Activated naive CD8-positive, alpha-beta T cell (primary cell): ENCODE results near the gene ADGRF1.
"Not testable (repeated sequence)": the region's sequence is repeated elsewhere in the genome, so short reads cannot be mapped to it uniquely, and the experiment has no call there.

ENCODE experiments used
- H3K27ac Mint-ChIP-seq: one replicate; pipeline ENCODE4 v1.8.0; 2021; ENCODE audit warnings: mixed read lengths
- H3K27me3 Mint-ChIP-seq: one replicate; pipeline ENCODE4 v1.8.0; 2021; ENCODE audit warnings: mixed read lengths
- H3K36me3 Mint-ChIP-seq: one replicate; pipeline ENCODE4 v1.8.0; 2021; ENCODE audit warnings: mixed read lengths
- H3K4me1 Mint-ChIP-seq: one replicate; pipeline ENCODE4 v1.8.0; 2021; ENCODE audit warnings: low read depth, mixed read lengths
- H3K4me3 Mint-ChIP-seq: one replicate; pipeline ENCODE4 v1.8.0; 2021; ENCODE audit warnings: mild to moderate bottlenecking, mixed read lengths
- H3K9me3 Mint-ChIP-seq: one replicate; pipeline ENCODE4 v1.8.0; 2021; ENCODE audit warnings: low read depth, mixed read lengths

The ADGRF1 gene

DNA sequence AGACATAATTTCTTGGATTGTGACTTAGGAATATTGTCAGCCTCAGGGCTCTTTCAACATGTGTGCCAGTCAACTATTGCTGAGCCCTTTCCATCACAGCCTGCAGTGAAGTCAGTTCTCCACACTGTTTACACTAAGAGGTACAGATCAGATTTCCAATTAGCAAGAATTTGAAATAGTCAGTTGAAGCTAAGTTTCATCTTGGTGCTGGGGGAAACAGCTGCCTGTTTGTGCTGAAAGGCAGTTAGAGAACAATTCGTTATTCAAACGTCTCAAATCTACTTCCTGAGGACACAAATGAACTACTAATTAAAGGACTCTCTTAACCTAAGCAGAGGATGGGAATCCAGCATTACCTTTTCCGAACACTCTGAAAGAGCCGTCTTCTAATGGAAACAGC lies 25.9 kb downstream of the ADGRF1 start:
- no peak overlapping the region for H3K4me3 Mint-ChIP-seq
- no peak overlapping the region for H3K27ac Mint-ChIP-seq
- H3K27me3 Mint-ChIP-seq: peaks cover 4% of the 10 kb centered on the region
- H3K9me3 Mint-ChIP-seq: no peaks in the 10 kb centered on the region
- H3K4me1 Mint-ChIP-seq: no peaks in the 10 kb centered on the region
- no peaks in the 10 kb centered on the region for H3K36me3 Mint-ChIP-seq

DNA sequence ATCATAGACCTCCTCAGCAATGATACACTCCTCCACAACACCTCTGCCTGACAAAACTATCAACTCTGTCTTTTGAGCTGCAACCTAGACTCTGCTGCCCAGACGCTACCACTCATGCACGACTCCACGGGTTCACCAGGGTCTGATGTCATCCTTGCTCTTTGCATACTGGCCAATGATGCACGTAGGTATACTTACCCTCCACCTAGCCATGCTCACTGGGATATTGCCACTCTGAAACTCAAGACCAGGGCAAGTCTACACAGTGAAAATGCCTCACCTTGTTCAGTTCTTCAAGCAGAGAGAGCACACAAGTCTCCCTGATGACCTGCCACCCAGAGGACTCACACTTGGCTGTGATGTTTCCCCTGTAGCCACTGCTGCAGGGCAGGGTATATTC lies 27.7 kb downstream of the ADGRF1 start:
- H3K27ac Mint-ChIP-seq: no peak overlapping the region
- peaks cover 4% of the 10 kb centered on the region for H3K27me3 Mint-ChIP-seq
- H3K36me3 Mint-ChIP-seq: no peaks in the 10 kb centered on the region
- no peak overlapping the region for H3K4me3 Mint-ChIP-seq
- H3K9me3 Mint-ChIP-seq: no peaks in the 10 kb centered on the region
- no peaks in the 10 kb centered on the region for H3K4me1 Mint-ChIP-seq

DNA sequence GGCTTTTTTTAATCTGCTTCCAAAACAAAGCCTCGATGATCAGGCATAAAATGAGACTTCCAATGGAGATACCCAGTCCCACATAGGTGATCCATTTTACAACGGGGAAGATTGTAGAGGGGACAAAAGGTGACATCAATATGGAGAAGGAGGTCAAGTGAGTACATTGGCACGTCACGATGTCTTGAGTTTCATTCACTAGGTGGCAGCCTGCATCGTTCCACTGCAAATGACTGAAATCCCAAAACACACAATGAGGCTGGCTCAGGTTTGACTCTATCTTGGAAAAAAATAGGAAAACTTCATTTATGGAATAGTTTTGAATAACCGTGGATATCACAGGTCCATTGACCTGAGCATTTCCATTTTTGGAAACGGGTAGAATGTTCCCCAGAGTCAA lies 32.5 kb downstream of the ADGRF1 start:
- Mint-ChIP-seq H3K4me1 (no peaks in the 10 kb centered on the region), H3K36me3 (no peaks in the 10 kb centered on the region), H3K4me3 (no peak overlapping the region), H3K27me3 (no peaks in the 10 kb centered on the region), H3K9me3 (no peaks in the 10 kb centered on the region), H3K27ac (no peak overlapping the region)

DNA sequence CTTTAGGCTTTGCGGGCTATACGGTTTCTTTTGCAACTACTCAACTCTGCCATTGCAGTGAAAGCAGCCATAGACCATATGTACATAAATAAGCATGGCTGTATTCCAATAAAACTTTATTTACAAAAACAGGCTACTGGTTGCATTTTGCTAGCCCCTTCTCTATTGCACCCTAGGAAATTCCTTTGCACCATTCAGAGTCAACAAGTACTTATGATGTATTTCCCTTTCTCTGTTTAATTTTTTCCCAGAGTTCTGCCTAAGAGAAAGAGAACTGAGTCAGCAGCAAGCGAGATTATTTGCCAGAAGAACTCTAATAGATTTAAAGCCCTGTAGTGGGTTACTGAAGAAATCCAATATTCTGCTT lies 33.8 kb downstream of the ADGRF1 start:
- no peak overlapping the region for H3K4me3 Mint-ChIP-seq
- no peak overlapping the region for H3K27ac Mint-ChIP-seq
- no peaks in the 10 kb centered on the region for H3K4me1 Mint-ChIP-seq
- H3K27me3 Mint-ChIP-seq: peaks cover 1% of the 10 kb centered on the region
- H3K36me3 Mint-ChIP-seq: no peaks in the 10 kb centered on the region
- no peaks in the 10 kb centered on the region for H3K9me3 Mint-ChIP-seq

DNA sequence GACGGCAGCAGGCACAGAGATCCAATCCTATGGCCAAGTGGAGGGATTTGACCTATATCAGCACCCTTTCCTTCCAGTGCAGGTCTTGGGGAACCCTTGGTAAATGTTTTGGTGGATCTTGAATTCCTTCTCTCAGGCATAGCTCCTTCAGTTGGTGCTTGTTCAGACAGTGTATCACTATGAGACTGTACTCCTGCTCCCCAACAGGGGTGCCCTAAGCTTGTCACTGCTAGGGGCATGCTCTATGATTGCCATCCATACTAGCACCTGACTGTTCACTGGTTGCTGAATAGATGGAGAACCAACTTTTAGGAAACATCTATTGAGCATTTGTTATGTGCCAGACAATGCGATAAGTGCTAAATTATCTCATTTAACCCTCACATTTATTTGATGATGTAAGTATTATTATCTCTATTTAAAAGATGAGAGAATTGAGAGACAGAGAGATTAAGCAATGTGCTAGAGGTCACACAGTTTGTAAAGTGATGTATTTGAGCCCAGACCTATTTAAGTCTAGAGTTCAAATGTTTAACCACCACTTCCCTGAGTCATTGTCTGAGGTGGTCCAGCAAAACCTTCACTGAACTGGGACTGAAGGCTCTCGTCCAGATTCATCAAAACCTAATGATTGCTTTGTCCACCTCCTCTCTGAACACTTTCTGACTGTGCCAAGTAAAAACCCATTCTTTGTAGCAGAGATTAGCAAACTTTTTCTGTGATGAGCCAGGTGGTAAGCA lies 34.3 kb downstream of the ADGRF1 start:
- Mint-ChIP-seq H3K36me3 (no peaks in the 10 kb centered on the region), H3K4me3 (no peak overlapping the region), H3K9me3 (no peaks in the 10 kb centered on the region), H3K4me1 (no peaks in the 10 kb centered on the region), H3K27me3 (peaks cover 1% of the 10 kb centered on the region), H3K27ac (no peak overlapping the region)

DNA sequence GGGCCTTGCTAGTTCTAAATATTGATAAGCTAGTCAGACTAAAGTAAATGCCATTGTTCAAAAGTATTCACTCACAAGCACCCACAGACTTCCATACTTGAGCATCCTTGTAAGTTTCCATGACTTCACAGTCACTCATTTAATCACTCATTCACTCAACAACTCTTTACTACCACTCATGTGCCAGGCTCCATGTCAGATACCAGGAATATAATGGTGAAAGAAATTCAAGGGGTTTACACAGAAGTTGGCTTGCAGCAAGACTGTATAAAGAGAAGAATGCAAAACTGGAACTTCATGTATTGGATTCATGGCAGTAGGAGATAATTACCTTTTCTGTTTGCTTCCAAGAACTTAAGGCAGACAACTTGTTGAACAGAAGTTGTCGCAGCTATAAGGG lies 36.6 kb downstream of the ADGRF1 start:
- no peaks in the 10 kb centered on the region for H3K36me3 Mint-ChIP-seq
- H3K27me3 Mint-ChIP-seq: peaks cover 1% of the 10 kb centered on the region
- H3K9me3 Mint-ChIP-seq: no peaks in the 10 kb centered on the region
- no peak overlapping the region for H3K4me3 Mint-ChIP-seq
- no peak overlapping the region for H3K27ac Mint-ChIP-seq
- H3K4me1 Mint-ChIP-seq: no peaks in the 10 kb centered on the region

DNA sequence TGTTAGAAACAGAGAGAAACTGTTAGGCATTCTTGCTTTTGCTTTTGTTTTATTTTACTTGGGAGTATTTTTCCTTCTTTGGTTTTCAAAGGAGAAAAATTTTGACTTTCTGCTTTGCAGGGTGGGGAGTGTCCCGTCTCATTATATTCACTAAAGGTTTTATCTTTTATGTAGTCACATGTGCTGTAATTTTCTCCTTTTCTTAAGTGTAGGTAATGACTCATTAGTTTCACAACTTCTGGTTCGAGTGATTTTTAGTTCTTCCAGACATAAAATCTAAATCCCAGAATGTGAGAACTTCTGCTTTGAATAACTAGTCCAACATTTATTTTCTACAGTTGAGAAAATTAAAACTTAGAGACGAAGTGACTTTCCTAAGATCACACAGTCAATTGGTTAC lies 37.7 kb downstream of the ADGRF1 start:
- no peak overlapping the region for H3K27ac Mint-ChIP-seq
- no peaks in the 10 kb centered on the region for H3K9me3 Mint-ChIP-seq
- no peaks in the 10 kb centered on the region for H3K4me1 Mint-ChIP-seq
- no peaks in the 10 kb centered on the region for H3K36me3 Mint-ChIP-seq
- peaks cover 1% of the 10 kb centered on the region for H3K27me3 Mint-ChIP-seq
- H3K4me3 Mint-ChIP-seq: no peak overlapping the region

DNA sequence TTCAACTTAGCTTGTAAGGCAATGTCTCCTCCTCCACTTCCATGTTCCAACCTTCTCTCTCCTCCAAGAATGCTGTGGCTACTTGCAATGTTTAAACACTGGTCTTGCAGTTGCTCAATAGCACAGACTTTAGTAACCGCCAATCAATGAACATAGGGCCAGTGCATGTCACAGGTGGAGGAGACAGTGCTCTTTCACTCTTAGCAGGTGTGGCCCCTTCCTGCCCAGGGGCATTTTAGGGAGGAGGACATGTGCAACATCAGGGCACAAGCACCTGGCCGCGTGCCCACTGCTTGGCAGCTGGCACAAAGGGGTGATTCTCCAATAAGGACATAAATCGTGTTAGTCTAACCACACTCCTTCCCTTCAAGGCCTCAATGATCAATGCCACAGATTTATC lies 41.3 kb downstream of the ADGRF1 start:
- H3K4me3 Mint-ChIP-seq: no peak overlapping the region
- no peaks in the 10 kb centered on the region for H3K4me1 Mint-ChIP-seq
- peaks cover 10% of the 10 kb centered on the region for H3K27me3 Mint-ChIP-seq
- H3K9me3 Mint-ChIP-seq: no peaks in the 10 kb centered on the region
- H3K36me3 Mint-ChIP-seq: no peaks in the 10 kb centered on the region
- no peak overlapping the region for H3K27ac Mint-ChIP-seq

DNA sequence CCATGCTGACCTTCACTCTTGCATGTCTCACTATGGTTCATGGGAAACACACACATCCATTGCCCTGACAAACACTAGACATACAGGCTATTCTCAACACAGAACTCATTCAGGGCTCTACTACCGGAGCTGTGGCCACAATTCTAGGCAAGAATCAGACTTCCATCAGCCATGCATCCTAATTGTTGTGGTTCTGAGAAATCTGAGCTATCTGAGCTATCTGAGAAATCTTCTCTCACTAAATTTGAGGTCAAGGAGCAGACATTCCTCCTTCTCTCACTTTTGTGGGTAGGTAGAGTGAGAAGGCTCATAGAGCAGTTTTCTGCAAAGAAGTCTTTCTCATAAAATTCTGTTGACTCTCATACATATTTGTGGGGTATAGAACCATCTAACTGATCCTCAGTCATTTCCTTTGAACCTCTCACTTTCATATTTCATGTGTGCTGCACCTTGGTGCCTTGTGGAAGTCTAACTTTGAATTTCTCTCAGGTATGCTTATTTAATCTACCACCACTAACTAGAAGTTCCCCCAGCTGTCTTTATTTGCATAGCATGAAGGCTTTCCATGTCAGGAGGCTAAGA lies 43.6 kb downstream of the ADGRF1 start:
- Mint-ChIP-seq H3K4me1 (no peaks in the 10 kb centered on the region), H3K36me3 (no peaks in the 10 kb centered on the region), H3K27me3 (peaks cover 9% of the 10 kb centered on the region), H3K4me3 (no peak overlapping the region), H3K27ac (no peak overlapping the region), H3K9me3 (no peaks in the 10 kb centered on the region)

DNA sequence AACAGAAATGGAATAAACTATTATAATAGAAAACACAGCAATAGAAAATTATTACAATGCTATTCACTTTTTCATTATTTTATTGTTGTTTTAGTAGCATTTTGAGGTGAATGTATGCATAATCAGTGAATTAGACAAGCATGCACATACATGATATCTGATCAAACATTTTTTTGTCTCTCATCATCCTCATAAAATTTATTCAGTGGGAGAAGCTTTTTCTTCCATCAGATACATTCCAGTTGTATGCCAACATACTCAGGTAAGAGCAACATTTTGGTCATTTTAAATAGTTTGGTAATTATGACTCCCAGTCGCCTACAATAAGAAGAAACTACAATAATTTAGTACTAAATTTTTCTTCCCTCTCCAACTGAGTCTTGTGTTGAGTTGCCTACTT lies 44.5 kb downstream of the ADGRF1 start:
- Mint-ChIP-seq H3K4me1 (no peaks in the 10 kb centered on the region), H3K36me3 (no peaks in the 10 kb centered on the region), H3K9me3 (no peaks in the 10 kb centered on the region), H3K4me3 (no peak overlapping the region), H3K27ac (no peak overlapping the region), H3K27me3 (peaks cover 12% of the 10 kb centered on the region)

DNA sequence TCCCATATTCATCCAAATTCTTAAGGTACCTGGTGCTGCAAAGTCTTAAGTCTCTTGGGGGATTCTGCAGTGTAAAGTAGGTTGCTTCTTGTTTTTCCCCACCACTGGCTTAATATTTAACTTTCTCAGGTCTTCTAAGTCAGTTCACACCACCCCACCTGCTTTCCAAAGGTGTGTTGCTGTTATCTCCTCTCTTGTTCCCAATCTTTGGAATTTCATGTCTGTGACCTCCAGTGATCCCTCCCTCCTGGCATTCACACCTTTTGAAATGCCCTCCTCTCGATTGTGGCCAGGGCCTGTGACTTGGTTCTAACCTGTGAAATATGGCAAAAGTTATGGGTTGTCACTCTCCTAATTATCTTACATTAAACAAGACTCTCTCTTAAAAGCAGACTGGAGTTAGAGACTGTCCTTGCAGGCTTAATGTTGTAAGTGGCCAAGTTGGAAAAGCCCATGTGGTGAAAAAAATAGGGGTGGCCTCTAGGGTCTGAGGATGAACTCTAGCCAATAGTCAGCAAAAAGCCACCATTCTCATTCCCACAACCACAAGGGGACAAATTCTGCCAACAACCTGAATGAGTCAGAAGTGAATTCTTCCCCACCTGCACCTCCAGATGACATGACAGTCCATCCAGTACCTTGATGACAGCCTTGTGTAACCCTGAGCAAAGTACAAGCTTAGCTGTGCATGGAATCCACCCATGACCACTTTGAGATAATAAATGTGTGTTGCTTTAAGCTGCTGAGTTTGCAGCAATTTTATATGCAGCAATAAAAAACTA lies 45.1 kb downstream of the ADGRF1 start:
- H3K36me3 Mint-ChIP-seq: no peaks in the 10 kb centered on the region
- H3K4me1 Mint-ChIP-seq: no peaks in the 10 kb centered on the region

DNA sequence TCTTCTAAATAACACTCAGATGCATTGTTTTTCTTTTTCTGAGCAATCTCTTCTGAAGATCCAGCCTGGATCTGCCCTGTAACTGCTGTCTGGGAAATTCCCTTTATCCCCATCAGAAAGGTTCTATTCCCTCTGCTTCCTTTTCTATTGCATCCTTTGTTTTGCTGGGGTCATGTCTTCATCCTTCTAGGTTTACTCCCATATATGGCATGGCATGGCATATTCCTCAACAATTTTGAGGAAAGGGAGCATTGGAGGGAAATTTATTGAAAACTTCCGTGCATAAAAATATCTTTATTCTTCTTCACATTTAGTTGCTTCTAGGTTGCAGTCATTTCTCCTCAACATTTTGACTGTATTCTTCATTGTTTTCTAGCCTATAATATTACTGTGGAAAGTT lies 47.2 kb downstream of the ADGRF1 start:
- no peaks in the 10 kb centered on the region for H3K36me3 Mint-ChIP-seq
- no peaks in the 10 kb centered on the region for H3K9me3 Mint-ChIP-seq
- H3K4me1 Mint-ChIP-seq: no peaks in the 10 kb centered on the region
- no peak overlapping the region for H3K27ac Mint-ChIP-seq
- H3K4me3 Mint-ChIP-seq: no peak overlapping the region
- peaks cover 19% of the 10 kb centered on the region for H3K27me3 Mint-ChIP-seq

More for the DNA sequence above, 45.1 kb downstream of the ADGRF1 start:
- no peak overlapping the region for H3K27ac Mint-ChIP-seq
- no peak overlapping the region for H3K4me3 Mint-ChIP-seq
- peaks cover 14% of the 10 kb centered on the region for H3K27me3 Mint-ChIP-seq
- no peaks in the 10 kb centered on the region for H3K9me3 Mint-ChIP-seq

DNA sequence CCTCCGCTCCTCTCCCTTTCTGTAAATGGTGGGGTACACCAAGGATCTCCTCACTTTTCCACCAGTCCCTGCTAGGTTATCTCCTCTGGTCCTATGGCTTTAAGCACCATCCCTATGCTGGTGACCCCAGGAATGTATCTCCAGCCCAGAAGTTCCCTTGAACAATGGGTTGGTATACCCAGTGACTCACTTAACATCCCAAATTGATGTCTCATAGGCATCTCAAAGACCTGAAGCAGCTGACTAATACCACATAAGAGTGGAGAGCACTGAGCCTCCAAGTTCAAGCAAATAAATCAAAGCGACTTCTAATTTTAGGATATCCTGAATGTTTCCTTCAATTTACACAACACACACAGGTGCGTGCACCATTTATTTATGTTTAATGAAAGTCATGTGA lies 48.3 kb downstream of the ADGRF1 start:
- Mint-ChIP-seq H3K27me3 (peaks cover 22% of the 10 kb centered on the region), H3K36me3 (no peaks in the 10 kb centered on the region), H3K4me3 (no peak overlapping the region), H3K27ac (no peak overlapping the region), H3K4me1 (no peaks in the 10 kb centered on the region), H3K9me3 (no peaks in the 10 kb centered on the region)

DNA sequence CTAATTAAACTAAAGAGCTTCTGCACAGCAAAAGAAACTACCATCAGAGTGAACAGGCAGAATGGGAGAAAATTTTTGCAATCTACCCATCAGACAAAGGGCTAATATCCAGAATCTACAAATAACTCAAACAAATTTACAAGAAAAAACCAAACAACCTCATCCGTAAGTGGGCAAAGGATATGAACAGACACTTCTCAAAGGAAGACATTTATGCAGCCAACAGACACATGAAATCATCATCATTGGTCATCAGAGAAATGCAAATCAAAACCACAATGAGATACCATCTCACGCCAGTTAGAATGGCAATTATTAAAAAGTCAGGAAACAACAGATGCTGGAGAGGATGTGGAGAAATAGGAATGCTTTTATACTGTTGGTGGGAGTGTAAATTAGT lies 49.7 kb downstream of the ADGRF1 start:
- H3K27ac Mint-ChIP-seq, H3K9me3 Mint-ChIP-seq, H3K4me3 Mint-ChIP-seq, H3K36me3 Mint-ChIP-seq, H3K4me1 Mint-ChIP-seq: not testable (repeated sequence)
- H3K27me3 Mint-ChIP-seq: peaks cover 19% of the 10 kb centered on the region

DNA sequence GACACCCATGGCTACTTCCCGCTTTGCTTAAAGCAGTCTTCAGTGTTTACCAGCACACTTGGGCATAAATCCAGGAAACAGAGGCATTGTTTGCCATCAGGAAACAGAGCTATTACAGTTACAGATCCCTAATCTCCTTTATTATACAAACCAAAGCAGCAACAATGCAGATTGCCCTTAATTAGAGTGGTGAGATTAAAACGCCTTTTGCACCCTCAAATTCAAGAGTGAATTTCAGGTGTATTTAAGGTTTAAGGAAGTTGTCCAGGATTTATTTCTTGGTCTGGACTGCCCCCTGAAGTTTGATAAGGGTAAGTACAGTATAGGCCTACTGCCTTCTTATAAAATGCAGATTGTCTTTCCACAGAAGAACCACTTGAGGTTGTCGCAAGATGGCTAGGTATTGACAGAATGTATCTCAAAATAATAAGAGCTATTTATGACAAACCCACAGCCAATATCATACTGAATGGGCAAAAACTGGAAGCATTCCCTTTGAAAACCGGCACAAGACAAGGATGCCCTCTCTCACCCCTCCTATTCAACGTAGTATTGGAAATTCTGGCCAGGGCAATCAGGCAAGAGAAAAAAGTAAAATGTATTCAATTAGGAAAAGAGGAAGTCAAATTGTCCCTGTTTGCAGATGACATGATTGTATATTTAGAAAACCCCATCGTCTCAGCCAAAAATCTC lies 51.2 kb downstream of the ADGRF1 start:
- H3K36me3 Mint-ChIP-seq, H3K9me3 Mint-ChIP-seq, H3K4me3 Mint-ChIP-seq, H3K4me1 Mint-ChIP-seq, H3K27ac Mint-ChIP-seq: not testable (repeated sequence)
- peaks cover 15% of the 10 kb centered on the region for H3K27me3 Mint-ChIP-seq
